ENCODE measurements around the gene SIRT1. TPM values are rescaled to one million over a fixed set of nuclear protein-coding genes. Genes with fewer than 3 reads are reported as not detected.

SIRT1 gene
- total RNA-seq, 1 donor from 2014 or later: 25.6 TPM

- Mint-ChIP-seq H3K36me3 (ENCODE audit: unreplicated experiment) (peaks cover 40% of the 10 kb centered on the region), H3K27ac (ENCODE audit: unreplicated experiment) (peak overlapping the region; percentile 42), H3K9me3 (ENCODE audit: unreplicated experiment) (no peaks in the 10 kb centered on the region), H3K4me1 (ENCODE audit: unreplicated experiment) (no peaks in the 10 kb centered on the region), H3K27me3 (ENCODE audit: unreplicated experiment) (no peaks in the 10 kb centered on the region), H3K4me3 (ENCODE audit: unreplicated experiment) (no peak overlapping the region)
- TF ChIP-seq CTCF (IDR thresholded peaks at IDR 0.05): no peak
- no peak for DNase-seq (ENCODE audit: extremely low spot score, unreplicated experiment)
Observed at GRCh38 chr10:67934336-67934735, 49.9 kb downstream of the SIRT1 start.

- TF ChIP-seq CTCF (IDR thresholded peaks at IDR 0.05): no peak
- Mint-ChIP-seq H3K9me3 (ENCODE audit: unreplicated experiment) (no peaks in the 10 kb centered on the region), H3K27ac (ENCODE audit: unreplicated experiment) (no peak overlapping the region), H3K36me3 (ENCODE audit: unreplicated experiment) (peaks cover 37% of the 10 kb centered on the region), H3K4me3 (ENCODE audit: unreplicated experiment) (no peak overlapping the region), H3K27me3 (ENCODE audit: unreplicated experiment) (no peaks in the 10 kb centered on the region), H3K4me1 (ENCODE audit: unreplicated experiment) (no peaks in the 10 kb centered on the region)
- no peak for DNase-seq (ENCODE audit: extremely low spot score, unreplicated experiment)
Observed at GRCh38 chr10:67935223-67935622, 50.8 kb downstream of the SIRT1 start.

DNA sequence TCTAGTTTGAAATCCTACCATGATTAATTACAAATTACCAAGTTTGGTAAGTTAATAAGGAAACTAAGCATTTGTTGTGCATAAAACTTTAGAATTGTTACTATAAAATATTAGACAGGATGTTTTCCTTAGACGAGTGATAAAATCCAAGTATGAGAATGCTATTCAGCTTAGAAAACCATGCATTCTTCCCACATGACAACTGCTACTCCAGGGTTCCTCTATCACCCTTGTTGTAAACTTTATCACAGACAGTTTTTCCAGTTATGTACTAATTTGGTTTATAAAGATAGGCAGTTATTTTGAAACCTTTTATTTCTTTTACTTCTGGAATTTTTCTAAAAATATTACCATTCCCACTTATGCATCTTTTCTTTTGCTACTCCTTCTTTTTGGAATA, 52.0 kb downstream of the SIRT1 start:
- Mint-ChIP-seq H3K9me3 (ENCODE audit: unreplicated experiment) (no peaks in the 10 kb centered on the region), H3K27me3 (ENCODE audit: unreplicated experiment) (no peaks in the 10 kb centered on the region), H3K4me1 (ENCODE audit: unreplicated experiment) (no peaks in the 10 kb centered on the region), H3K4me3 (ENCODE audit: unreplicated experiment) (no peak overlapping the region), H3K36me3 (ENCODE audit: unreplicated experiment) (peaks cover 31% of the 10 kb centered on the region), H3K27ac (ENCODE audit: unreplicated experiment) (no peak overlapping the region)
- no peak for DNase-seq (ENCODE audit: extremely low spot score, unreplicated experiment)
- no peak for TF ChIP-seq CTCF (IDR thresholded peaks at IDR 0.05)

DNA sequence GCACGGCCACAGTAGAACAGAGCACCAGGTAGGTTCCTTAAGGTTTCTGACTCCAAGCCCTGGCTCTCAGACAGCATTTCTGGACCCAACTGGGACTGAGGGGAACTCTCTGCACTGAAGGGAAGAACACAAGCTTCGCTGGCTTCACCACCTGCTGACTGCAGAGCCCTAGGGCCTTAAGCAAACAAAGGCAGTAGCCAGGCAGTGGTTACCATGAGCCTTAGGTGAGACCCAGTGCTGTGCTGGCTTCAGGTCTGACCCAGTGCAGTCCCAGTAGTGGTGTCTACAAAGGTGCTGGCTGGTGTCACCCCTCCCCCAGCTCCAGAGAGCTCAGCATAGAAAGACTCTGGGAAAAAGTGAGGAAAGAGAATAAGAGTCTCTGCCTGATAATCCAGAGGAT, 59.5 kb downstream of the SIRT1 start:
- DNase-seq (ENCODE audit: extremely low spot score, unreplicated experiment): no peak
- no peak for TF ChIP-seq CTCF (IDR thresholded peaks at IDR 0.05)
- no peak overlapping the region for H3K4me3 Mint-ChIP-seq (ENCODE audit: unreplicated experiment)
- peaks cover 42% of the 10 kb centered on the region for H3K36me3 Mint-ChIP-seq (ENCODE audit: unreplicated experiment)
- H3K4me1 Mint-ChIP-seq (ENCODE audit: unreplicated experiment): no peaks in the 10 kb centered on the region
- H3K27me3 Mint-ChIP-seq (ENCODE audit: unreplicated experiment): no peaks in the 10 kb centered on the region
- no peak overlapping the region for H3K27ac Mint-ChIP-seq (ENCODE audit: unreplicated experiment)
- H3K9me3 Mint-ChIP-seq (ENCODE audit: unreplicated experiment): peaks cover 11% of the 10 kb centered on the region

- Mint-ChIP-seq H3K4me1 (ENCODE audit: unreplicated experiment) (peaks cover 3% of the 10 kb centered on the region), H3K36me3 (ENCODE audit: unreplicated experiment) (peaks cover 20% of the 10 kb centered on the region), H3K27ac (ENCODE audit: unreplicated experiment) (no peak overlapping the region), H3K4me3 (ENCODE audit: unreplicated experiment) (no peak overlapping the region), H3K27me3 (ENCODE audit: unreplicated experiment) (no peaks in the 10 kb centered on the region), H3K9me3 (ENCODE audit: unreplicated experiment) (no peaks in the 10 kb centered on the region)
- TF ChIP-seq CTCF (IDR thresholded peaks at IDR 0.05): no peak
- no peak for DNase-seq (ENCODE audit: extremely low spot score, unreplicated experiment)
Observed at GRCh38 chr10:67955614-67956013, 71.2 kb downstream of the SIRT1 start.

Data from osteocyte (in vitro differentiated cells).